Neuronal stem cell (in vitro differentiated cells): ENCODE measurements around the gene TRIM64C. TPM values are rescaled to one million over a fixed set of nuclear protein-coding genes. Genes with fewer than 3 reads are reported as not detected.
"Not testable (repeated sequence)": the region's sequence is repeated elsewhere in the genome, so short reads cannot be mapped to it uniquely, and the experiment has no call there.

Experiments used
- DNase-seq: peaks from one replicate; pipeline ENCODE4 v3.0.0-alpha.2; 2013; ENCODE audit warnings: low spot score
- H2AFZ ChIP-seq: one replicate; pipeline ENCODE4 v1.6.1; 2013; ENCODE audit warnings: mild to moderate bottlenecking, low read length, inconsistent platforms
- H2AK5ac ChIP-seq: 2 replicates; pipeline ENCODE4 v1.6.1; 2013; ENCODE audit warnings: low read depth, mild to moderate bottlenecking, inconsistent platforms, low read length, moderate library complexity, mixed read lengths
- H2BK120ac ChIP-seq: 2 replicates; pipeline ENCODE4 v1.6.1; 2013; ENCODE audit warnings: low read depth, mild to moderate bottlenecking, inconsistent platforms, low read length, moderate library complexity, mixed read lengths
- H2BK12ac ChIP-seq: one replicate; pipeline ENCODE4 v1.6.1; 2013; ENCODE audit warnings: low read length, inconsistent platforms
- H2BK15ac ChIP-seq: 2 replicates; pipeline ENCODE4 v1.6.1; 2013; ENCODE audit warnings: mild to moderate bottlenecking, low read length, inconsistent platforms, mixed read lengths
- H2BK5ac ChIP-seq: one replicate; pipeline ENCODE4 v1.6.1; 2013; ENCODE audit warnings: inconsistent platforms, mild to moderate bottlenecking, low read length, moderate library complexity
- H3K14ac ChIP-seq: one replicate; pipeline ENCODE4 v1.6.1; 2013; ENCODE audit warnings: low read length, inconsistent platforms
- H3K18ac ChIP-seq: 2 replicates; pipeline ENCODE4 v1.6.1; 2013; ENCODE audit warnings: low read length, inconsistent platforms
- H3K23ac ChIP-seq: 2 replicates; pipeline ENCODE4 v1.6.1; 2013; ENCODE audit warnings: low read depth, mild to moderate bottlenecking, mixed read lengths, low read length, inconsistent platforms; ENCODE audit not compliant: poor library complexity
- H3K27ac ChIP-seq: replicated peaks from 3 replicates; pipeline ENCODE4 v1.5.1; 2013; ENCODE audit warnings: low read length, inconsistent platforms
- H3K27me3 ChIP-seq, 3 experiments: 2 replicates each; pipeline ENCODE4 v1.6.1; 2013; ENCODE audit warnings: low read length in 3 of 3, mild to moderate bottlenecking in 2 of 3, inconsistent platforms in 1 of 3, low read depth in 1 of 3, mixed read lengths in 1 of 3, moderate library complexity in 1 of 3; ENCODE audit not compliant: control insufficient read depth in 3 of 3, insufficient read depth in 3 of 3
- H3K36me3 ChIP-seq, 2 donors: replicated peaks in 1 of 2; 2 replicates each; pipeline ENCODE4 v1.6.1; 2013; ENCODE audit warnings: low read length in 2 of 2; ENCODE audit not compliant: control insufficient read depth in 2 of 2, insufficient read depth in 2 of 2
- H3K4ac ChIP-seq: 2 replicates; pipeline ENCODE4 v1.6.1; 2013; ENCODE audit warnings: inconsistent platforms, mild to moderate bottlenecking, low read length, moderate library complexity
- H3K4me1 ChIP-seq, 2 donors: 1 replicate in 1 of 2; 2 replicates in 1 of 2; pipeline ENCODE4 v1.6.1; 2013; ENCODE audit warnings: low read length in 2 of 2, low read depth in 1 of 2; ENCODE audit not compliant: control insufficient read depth in 2 of 2, insufficient read depth in 1 of 2
- H3K4me2 ChIP-seq: one replicate; pipeline ENCODE4 v1.6.1; 2013; ENCODE audit warnings: mild to moderate bottlenecking, low read length, inconsistent platforms; ENCODE audit not compliant: insufficient read depth, poor library complexity, severe bottlenecking
- H3K4me3 ChIP-seq, 2 donors: 2 replicates each; pipeline ENCODE4 v1.5.1; 2013; ENCODE audit warnings: low read length in 2 of 2, mild to moderate bottlenecking in 2 of 2, inconsistent platforms in 1 of 2, moderate library complexity in 1 of 2
- H3K79me1 ChIP-seq: one replicate; pipeline ENCODE4 v1.6.1; 2013; ENCODE audit warnings: low read depth, mild to moderate bottlenecking, inconsistent platforms, low read length, moderate library complexity
- H3K9ac ChIP-seq: one replicate; pipeline ENCODE4 v1.6.1; 2013; ENCODE audit warnings: mild to moderate bottlenecking, low read depth, low read length, inconsistent platforms; ENCODE audit not compliant: poor library complexity
- H3K9me3 ChIP-seq, 2 donors: replicated peaks in 1 of 2; 2 replicates each; pipeline versions ENCODE3 to v1.6.1; 2013; ENCODE audit warnings: low read length in 2 of 2, mild to moderate bottlenecking in 2 of 2, inconsistent platforms in 1 of 2, low read depth in 1 of 2, mixed read lengths in 1 of 2, moderate library complexity in 1 of 2; ENCODE audit not compliant: control insufficient read depth in 2 of 2, insufficient read depth in 1 of 2
- H4K8ac ChIP-seq: one replicate; pipeline ENCODE4 v1.6.1; 2013; ENCODE audit warnings: low read depth, mild to moderate bottlenecking, inconsistent platforms, low read length, moderate library complexity
- H4K91ac ChIP-seq: one replicate; pipeline ENCODE4 v1.6.1; 2013; ENCODE audit warnings: low read length, low read depth, mild to moderate bottlenecking, inconsistent platforms; ENCODE audit not compliant: poor library complexity
- WGBS, 2 donors: extraction: QIAGEN DNeasy Blood & Tissue Kit; methylation state at CpG; one replicate each; pipeline ENCODE4 v1.1.7; 2013; ENCODE audit warnings: missing lambda C conversion rate in 2 of 2, mixed read lengths in 1 of 2; ENCODE audit not compliant: insufficient read length in 2 of 2, insufficient replicate concordance in 1 of 2; ENCODE audit errors: extremely low coverage in 2 of 2; 5-methylcytosine and 5-hydroxymethylcytosine counted together
- small RNA-seq: library from polyadenylated mRNA; stranded (forward); fragments of <200 nt; extraction: miRNeasy Mini kit (QIAGEN cat#:217004); gene quantifications from one replicate; pipeline ENCODE3, GENCODE V24; 2013; ENCODE audit not compliant: insufficient read depth

TRIM64C gene

DNA sequence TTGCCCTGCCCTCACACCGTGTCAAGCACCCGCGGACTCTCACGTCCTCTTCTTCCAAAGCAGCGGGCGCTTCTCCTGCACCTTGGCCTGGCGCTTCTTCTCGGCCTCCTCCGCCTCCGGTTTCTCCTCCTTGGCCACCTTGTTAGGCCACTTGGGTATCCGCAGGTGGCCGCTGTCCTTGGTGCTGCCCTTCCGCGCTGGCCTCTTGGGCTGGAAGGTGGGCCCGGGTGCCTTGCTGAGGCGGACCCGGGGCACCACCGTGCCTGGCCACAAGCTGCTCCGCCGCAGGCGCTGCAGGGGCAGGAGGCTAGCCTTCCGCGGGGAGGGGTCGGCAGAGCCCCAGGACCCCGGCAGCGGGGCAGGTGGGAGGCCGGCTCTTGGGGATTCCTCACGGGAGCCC is 10.7 kb downstream of the TRIM64C start:
- H3K79me1 ChIP-seq, H3K23ac ChIP-seq: not testable (repeated sequence)
- WGBS, 2 donors = no CpG with 5 or more reads among the region's 28 CpGs

DNA sequence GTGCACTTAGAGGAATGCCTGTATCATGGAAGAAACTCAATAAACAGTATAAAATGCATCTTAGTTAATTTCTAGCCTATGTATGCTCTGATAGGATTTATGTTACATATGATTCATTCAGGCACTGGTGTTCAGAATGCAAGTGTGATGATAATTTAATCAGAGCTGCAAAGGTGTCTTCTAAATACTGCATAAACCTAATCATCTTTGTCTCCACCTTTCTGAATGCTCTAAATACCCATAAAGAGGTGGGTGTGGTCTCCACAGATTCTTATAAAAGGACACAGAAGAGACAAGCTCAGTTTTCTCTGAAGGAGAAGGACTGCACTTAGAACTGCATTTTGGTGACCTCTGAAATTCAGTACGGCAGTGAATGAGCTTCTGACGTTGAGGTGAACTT is 30.4 kb downstream of the TRIM64C start, which contains the start of gene TRIM49B:
TRIM49B (plus strand) TSS at position 301 of the 400 bp plus-strand sequence. CDS start 2,777 bp downstream, outside the sequence.
- H3K9me3 ChIP-seq, H3K79me1 ChIP-seq, H3K4me1 ChIP-seq, DNase-seq, H3K4ac ChIP-seq, H3K14ac ChIP-seq, H2BK15ac ChIP-seq, H3K4me3 ChIP-seq, H2BK5ac ChIP-seq, H2AK5ac ChIP-seq, H3K27me3 ChIP-seq, H2AFZ ChIP-seq, H2BK12ac ChIP-seq, H3K9ac ChIP-seq, H3K18ac ChIP-seq, H3K4me2 ChIP-seq, H4K91ac ChIP-seq, H3K23ac ChIP-seq, H3K27ac ChIP-seq, H4K8ac ChIP-seq, H3K36me3 ChIP-seq, H2BK120ac ChIP-seq: not testable (repeated sequence)
- WGBS, 2 donors = no CpG with 5 or more reads among the region's 2 CpGs

More for the DNA sequence above, 10.7 kb downstream of the TRIM64C start:
- H3K4ac ChIP-seq, H2BK15ac ChIP-seq, H2AFZ ChIP-seq, H2BK12ac ChIP-seq, H3K9ac ChIP-seq, H3K36me3 ChIP-seq, H3K27me3 ChIP-seq, DNase-seq, H2BK120ac ChIP-seq, H4K91ac ChIP-seq, H2AK5ac ChIP-seq, H3K4me2 ChIP-seq, H2BK5ac ChIP-seq, H3K4me3 ChIP-seq, H3K18ac ChIP-seq, H3K27ac ChIP-seq, H3K14ac ChIP-seq, H3K4me1 ChIP-seq, H3K9me3 ChIP-seq, H4K8ac ChIP-seq: not testable (repeated sequence)

Small RNA genes lying within 50 kb of the gene (small RNA-seq; reads per million reads assigned to genes)
- gene AC084851.1 = not detected
